Stomach (tissue), 9 donors: ENCODE measurements around the gene TATDN3. TPM values are rescaled to one million over a fixed set of nuclear protein-coding genes. Genes with fewer than 3 reads are reported as not detected.

Source experiments
- DNase-seq, 2 donors: peaks; one replicate each; pipeline versions ENCODE4 v3.0.0 to v3.0.0-alpha.2; 2013 to 2019
- H3K27ac ChIP-seq, 5 donors: fragments of 200-600 bp in 4 of 5; sonication (generic) in 4 of 5; one replicate each; pipeline ENCODE4 v1.5.1; 2013 to 2019; ENCODE audit warnings: mild to moderate bottlenecking in 1 of 5, moderate library complexity in 1 of 5
- H3K27me3 ChIP-seq, 3 donors: fragments of 200-600 bp; sonication (generic); one replicate each; pipeline ENCODE4 v1.5.1; 2017 to 2019; ENCODE audit warnings: mixed run types in 1 of 3
- H3K36me3 ChIP-seq, 4 donors: fragments of 200-600 bp; sonication (generic); 1 replicate in 3 of 4; 2 replicates in 1 of 4; pipeline ENCODE4 v1.5.1; 2016 to 2019
- H3K4me1 ChIP-seq, 4 donors: fragments of 200-600 bp; sonication (generic); one replicate each; pipeline ENCODE4 v1.5.1; 2016 to 2019
- H3K4me3 ChIP-seq, 4 donors: fragments of 200-600 bp; sonication (generic) in 3 of 4; one replicate each; pipeline ENCODE4 v1.5.1; 2016 to 2019; ENCODE audit warnings: mild to moderate bottlenecking in 1 of 4
- H3K9me3 ChIP-seq, 4 donors: fragments of 200-600 bp; sonication (generic); one replicate each; pipeline ENCODE4 v1.5.1; 2016 to 2019
- CTCF ChIP-seq, 7 experiments: fragments of 450-650 bp in 4 of 7; fragments of 200-600 bp in 3 of 7; sonication (generic) in 3 of 7; IDR thresholded peaks; one replicate each; pipeline ENCODE4 v1.5.1; 2016 to 2019; ENCODE audit warnings: antibody characterized with exemption in 7 of 7, control low read depth in 2 of 7, mild to moderate bottlenecking in 1 of 7
- EP300 ChIP-seq: sonication (generic); formaldehyde crosslinking; IDR thresholded peaks from one replicate; pipeline ENCODE4 v1.6.1; 2017; ENCODE audit warnings: antibody characterized with exemption
- POLR2A ChIP-seq, 4 donors: fragments of 450-650 bp; IDR thresholded peaks; one replicate each; pipeline ENCODE4 v1.6.1; 2016; ENCODE audit warnings: antibody characterized with exemption in 4 of 4, control low read depth in 2 of 4, mild to moderate bottlenecking in 1 of 4, moderate library complexity in 1 of 4
- POLR2AphosphoS5 ChIP-seq, 3 donors: sonication (generic); formaldehyde crosslinking; IDR thresholded peaks; one replicate each; pipeline ENCODE4 v1.6.1; 2016; ENCODE audit warnings: antibody characterized with exemption in 3 of 3
- WGBS, 5 donors: extraction: QIAGEN DNeasy Blood & Tissue Kit in 3 of 5; methylation state at CpG; one replicate each; pipeline versions ENCODE4 v1.1.5 to v1.1.7; 2013 to 2018; 5-methylcytosine and 5-hydroxymethylcytosine counted together
- intact Hi-C: fragments of 100-400 bp; cut with DNase I; formaldehyde crosslinking; loops from one replicate; pipeline ENCODE4 v1.15.1; 2023; ENCODE audit warnings: low total_unique reads
- polyA plus RNA-seq, 3 donors: library from polyadenylated mRNA; stranded (reverse); fragments of 200-250 nt; gene quantifications; one replicate each; pipeline ENCODE4 v1.2.3, GENCODE V29; 2013
- total RNA-seq, 5 donors: library from RNA; depleted of rRNA; stranded (reverse); fragments of >200 nt; gene quantifications; one replicate each; pipeline versions ENCODE4 v1.1.0 to v1.2.3, GENCODE V29; 2014 to 2016
- donor health status: healthy with polysubstance abuse.
- donor health status: Bipolar disorder and iron deficiency.
- donor health status: healthy.

TATDN3 gene
- total and polyA plus RNA-seq, 8 donors = 2.6 to 52.2 (median 10.2) TPM

GRCh38 chr1:212771341-212771740 lies 20.4 kb upstream of the TATDN3 start:
- H3K27ac ChIP-seq = no peak overlapping the region
- intact Hi-C loops = no loop called here
- H3K4me1 ChIP-seq = no peaks in the 10 kb centered on the region
- TF ChIP-seq EP300 (no peak), CTCF (IDR thresholded peaks at IDR 0.05) (no peak), POLR2A (IDR thresholded peaks at IDR 0.05) (no peak), POLR2AphosphoS5 (IDR thresholded peaks at IDR 0.05) (no peak)
- DNase-seq = no peak
- no peaks in the 10 kb centered on the region for H3K27me3 ChIP-seq
- peaks cover 9 to 29% (median 19%) of the 10 kb centered on the region in 4 donors for H3K9me3 ChIP-seq
- H3K36me3 ChIP-seq = peaks cover 6 to 55% (median 24%) of the 10 kb centered on the region in 4 donors
- no peak overlapping the region for H3K4me3 ChIP-seq

GRCh38 chr1:212773011-212773410 lies 18.7 kb upstream of the TATDN3 start:
- TF ChIP-seq EP300 (no peak), POLR2AphosphoS5 (IDR thresholded peaks at IDR 0.05) (no peak), CTCF (IDR thresholded peaks at IDR 0.05) (no peak), POLR2A (IDR thresholded peaks at IDR 0.05) (no peak)
- Histone ChIP-seq H3K27me3 (no peaks in the 10 kb centered on the region), H3K36me3 (peaks cover 6 to 47% (median 28%) of the 10 kb centered on the region in 4 donors), H3K4me1 (no peaks in the 10 kb centered on the region), H3K9me3 (peaks cover 9 to 29% (median 19%) of the 10 kb centered on the region in 4 donors), H3K27ac (no peak overlapping the region), H3K4me3 (no peak overlapping the region)
- no peak for DNase-seq
- 91 to 98% (median 98%) methylated on average over 2 of the region's 2 CpGs for WGBS, 5 donors
- intact Hi-C loops = no loop called here

- Histone ChIP-seq H3K4me3 (no peak overlapping the region), H3K9me3 (peaks cover 0 to 16% (median 9%) of the 10 kb centered on the region in 4 donors), H3K27ac (no peak overlapping the region), H3K27me3 (no peaks in the 10 kb centered on the region), H3K36me3 (peaks cover 0 to 36% (median 21%) of the 10 kb centered on the region in 4 donors), H3K4me1 (no peaks in the 10 kb centered on the region)
- DNase-seq = no peak
- TF ChIP-seq CTCF (IDR thresholded peaks at IDR 0.05) (no peak), POLR2AphosphoS5 (IDR thresholded peaks at IDR 0.05) (no peak), POLR2A (IDR thresholded peaks at IDR 0.05) (no peak), EP300 (no peak)
- WGBS, 5 donors = 65 to 80% (median 74%) methylated on average over 2 of the region's 2 CpGs
- intact Hi-C loops = no loop called here
Measured at GRCh38 chr1:212774584-212774983, 17.1 kb upstream of the TATDN3 start.

- Histone ChIP-seq H3K4me1 (no peaks in the 10 kb centered on the region), H3K36me3 (peaks cover 0 to 36% (median 21%) of the 10 kb centered on the region in 4 donors), H3K9me3 (peaks cover 0 to 10% (median 5%) of the 10 kb centered on the region in 4 donors), H3K27me3 (no peaks in the 10 kb centered on the region), H3K27ac (no peak overlapping the region), H3K4me3 (no peak overlapping the region)
- TF ChIP-seq POLR2AphosphoS5 (IDR thresholded peaks at IDR 0.05) (no peak), EP300 (no peak), POLR2A (IDR thresholded peaks at IDR 0.05) (no peak), CTCF (IDR thresholded peaks at IDR 0.05) (no peak)
- intact Hi-C loops = no loop called here
- DNase-seq = no peak
Measured at GRCh38 chr1:212775241-212775640, 16.5 kb upstream of the TATDN3 start.
